Osteoblast (primary cell): Measurements from ENCODE around the gene CERS5. TPM values are rescaled to one million over a fixed set of nuclear protein-coding genes. Genes with fewer than 3 reads are reported as not detected.

Experiments used
- DNase-seq: peaks from one replicate; pipeline ENCODE4 v3.0.0; 2011; ENCODE audit warnings: low spot score, mixed read lengths; ENCODE audit not compliant: insufficient read length; ENCODE audit errors: missing footprints
- H2AFZ ChIP-seq: 2 replicates; pipeline ENCODE4 v1.6.0; 2011; ENCODE audit warnings: mild to moderate bottlenecking, low read length
- H3K27ac ChIP-seq: 2 replicates; pipeline ENCODE4 v1.5.1; 2011; ENCODE audit warnings: mild to moderate bottlenecking, low read depth, low read length, moderate library complexity
- H3K27me3 ChIP-seq: 2 replicates; pipeline ENCODE4 v1.6.0; 2012; ENCODE audit warnings: mild to moderate bottlenecking, control low read depth, inconsistent platforms, low read length, moderate library complexity; ENCODE audit not compliant: insufficient read depth
- H3K36me3 ChIP-seq: 2 replicates; pipeline ENCODE4 v1.5.1; 2011; ENCODE audit warnings: mild to moderate bottlenecking, low read length, control low read depth, moderate library complexity; ENCODE audit not compliant: insufficient read depth
- H3K4me1 ChIP-seq: 2 replicates; pipeline ENCODE4 v1.5.1; 2011; ENCODE audit warnings: mild to moderate bottlenecking, low read length, control low read depth, moderate library complexity; ENCODE audit not compliant: insufficient read depth
- H3K4me2 ChIP-seq: 2 replicates; pipeline ENCODE4 v1.6.0; 2011; ENCODE audit warnings: mild to moderate bottlenecking, low read length; ENCODE audit not compliant: insufficient read depth
- H3K4me3 ChIP-seq: fragments of 200-600 bp; sonication (generic); 3 replicates; pipeline ENCODE4 v1.5.1; 2012; ENCODE audit warnings: mild to moderate bottlenecking, low read length, inconsistent platforms; ENCODE audit not compliant: insufficient read depth
- H3K79me2 ChIP-seq: 2 replicates; pipeline ENCODE4 v1.6.0; 2012; ENCODE audit warnings: mild to moderate bottlenecking, low read length, control low read depth, inconsistent platforms; ENCODE audit not compliant: insufficient read depth
- H3K9me3 ChIP-seq: 2 replicates; pipeline ENCODE4 v1.5.1; 2011; ENCODE audit warnings: low read depth, low read length, control low read depth
- H4K20me1 ChIP-seq: 2 replicates; pipeline ENCODE4 v1.6.0; 2012; ENCODE audit warnings: mild to moderate bottlenecking, low read length, control low read depth; ENCODE audit not compliant: insufficient read depth
- total RNA-seq: library from RNA; depleted of rRNA; stranded (reverse); fragments of >200 nt; gene quantifications from 2 replicates; pipeline ENCODE4 v1.2.3, GENCODE V29; 2012
- TF ChIP-seq, protein P1 (sequence below): IDR thresholded peaks from 2 replicates; pipeline ENCODE4 v1.5.1; 2011; ENCODE audit warnings: mild to moderate bottlenecking, low read depth, low read length, moderate library complexity; ENCODE audit errors: extremely low read depth

CERS5 gene, protein sequence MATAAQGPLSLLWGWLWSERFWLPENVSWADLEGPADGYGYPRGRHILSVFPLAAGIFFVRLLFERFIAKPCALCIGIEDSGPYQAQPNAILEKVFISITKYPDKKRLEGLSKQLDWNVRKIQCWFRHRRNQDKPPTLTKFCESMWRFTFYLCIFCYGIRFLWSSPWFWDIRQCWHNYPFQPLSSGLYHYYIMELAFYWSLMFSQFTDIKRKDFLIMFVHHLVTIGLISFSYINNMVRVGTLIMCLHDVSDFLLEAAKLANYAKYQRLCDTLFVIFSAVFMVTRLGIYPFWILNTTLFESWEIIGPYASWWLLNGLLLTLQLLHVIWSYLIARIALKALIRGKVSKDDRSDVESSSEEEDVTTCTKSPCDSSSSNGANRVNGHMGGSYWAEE
- 30.9 and 33.7 TPM in 2 replicates for total RNA-seq

DNA sequence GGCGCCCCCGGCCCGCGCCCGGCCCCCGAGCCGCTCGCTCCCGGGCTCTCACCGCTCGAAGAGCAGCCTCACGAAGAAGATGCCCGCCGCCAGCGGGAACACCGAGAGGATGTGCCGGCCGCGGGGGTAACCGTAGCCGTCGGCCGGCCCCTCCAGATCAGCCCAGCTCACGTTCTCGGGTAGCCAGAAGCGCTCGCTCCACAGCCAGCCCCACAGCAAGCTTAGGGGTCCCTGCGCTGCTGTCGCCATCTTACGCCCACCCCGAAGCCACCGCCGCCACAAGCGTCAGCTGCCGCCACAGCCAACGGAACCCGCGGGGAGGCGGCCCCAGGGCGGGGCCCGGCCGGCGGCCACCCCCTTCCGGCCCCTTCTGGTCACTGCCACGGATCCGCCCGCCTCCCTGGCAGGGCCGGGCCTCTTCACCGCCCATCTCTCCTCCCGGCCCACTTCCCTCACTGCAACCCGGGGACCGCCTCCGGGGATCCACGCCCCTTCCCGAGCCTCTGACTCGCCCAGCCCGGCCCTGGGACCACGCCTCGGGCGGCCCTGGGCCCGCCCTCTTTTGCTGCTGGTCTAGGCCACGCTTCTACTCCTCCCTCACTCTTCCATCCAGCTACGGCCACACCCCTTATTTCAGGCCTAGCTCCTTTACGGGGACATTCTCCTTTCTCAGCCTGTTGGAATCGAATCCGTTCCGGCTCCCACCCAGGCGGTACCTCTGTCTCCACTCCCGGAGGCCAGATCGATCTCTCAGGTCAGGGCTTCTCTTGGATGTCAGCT is at the start of gene CERS5:
TSS of gene CERS5 (minus strand) at position 321 of the 780 bp plus-strand sequence. CDS start at position 249, 72 bp downstream.
- Histone ChIP-seq H2AFZ (peak within 1 kb of the TSS; percentile 84), H3K4me1 (peaks cover 10% of the 10 kb centered on the region), H3K4me3 (peak within 1 kb of the TSS; percentile 85), H3K9me3 (no peaks in the 10 kb centered on the region), H3K27me3 (no peaks in the 10 kb centered on the region), H4K20me1 (peaks cover 5% of the 10 kb centered on the region), H3K36me3 (no peaks in the 10 kb centered on the region), H3K79me2 (peaks cover 48% of the 10 kb centered on the region), H3K27ac (peak within 1 kb of the TSS; percentile 76), H3K4me2 (peak within 1 kb of the TSS; percentile 93)
- DNase-seq = peak; percentile 99
- TF ChIP-seq, protein P1, sequence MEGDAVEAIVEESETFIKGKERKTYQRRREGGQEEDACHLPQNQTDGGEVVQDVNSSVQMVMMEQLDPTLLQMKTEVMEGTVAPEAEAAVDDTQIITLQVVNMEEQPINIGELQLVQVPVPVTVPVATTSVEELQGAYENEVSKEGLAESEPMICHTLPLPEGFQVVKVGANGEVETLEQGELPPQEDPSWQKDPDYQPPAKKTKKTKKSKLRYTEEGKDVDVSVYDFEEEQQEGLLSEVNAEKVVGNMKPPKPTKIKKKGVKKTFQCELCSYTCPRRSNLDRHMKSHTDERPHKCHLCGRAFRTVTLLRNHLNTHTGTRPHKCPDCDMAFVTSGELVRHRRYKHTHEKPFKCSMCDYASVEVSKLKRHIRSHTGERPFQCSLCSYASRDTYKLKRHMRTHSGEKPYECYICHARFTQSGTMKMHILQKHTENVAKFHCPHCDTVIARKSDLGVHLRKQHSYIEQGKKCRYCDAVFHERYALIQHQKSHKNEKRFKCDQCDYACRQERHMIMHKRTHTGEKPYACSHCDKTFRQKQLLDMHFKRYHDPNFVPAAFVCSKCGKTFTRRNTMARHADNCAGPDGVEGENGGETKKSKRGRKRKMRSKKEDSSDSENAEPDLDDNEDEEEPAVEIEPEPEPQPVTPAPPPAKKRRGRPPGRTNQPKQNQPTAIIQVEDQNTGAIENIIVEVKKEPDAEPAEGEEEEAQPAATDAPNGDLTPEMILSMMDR = no peak

DNA sequence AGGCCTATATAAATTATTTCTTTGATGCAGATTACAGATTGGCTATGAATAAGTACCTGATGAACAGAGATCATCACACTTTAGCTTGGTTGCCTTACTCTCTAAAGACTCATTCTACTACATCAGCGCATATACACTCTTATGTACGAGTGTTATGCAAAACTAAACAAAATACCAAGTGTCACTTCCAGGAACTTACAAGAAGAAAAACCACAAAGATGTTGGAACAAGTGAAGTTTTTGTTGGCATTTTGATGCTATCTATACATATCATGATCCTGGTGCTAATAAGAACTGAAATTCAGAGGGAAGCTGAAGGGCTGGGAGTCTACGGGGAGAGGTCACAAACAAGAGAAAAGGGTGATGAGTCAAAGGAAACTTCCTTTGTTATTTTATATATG is 47.9 kb upstream of the CERS5 start:
- H2AFZ ChIP-seq = no peak overlapping the region
- H3K4me3 ChIP-seq = peak overlapping the region; percentile 47
- no peak for DNase-seq
- H3K79me2 ChIP-seq = peaks cover 96% of the 10 kb centered on the region
- H3K9me3 ChIP-seq = no peaks in the 10 kb centered on the region
- H4K20me1 ChIP-seq = peaks cover 76% of the 10 kb centered on the region
- H3K4me2 ChIP-seq = peak overlapping the region; percentile 63
- TF ChIP-seq, protein P1 = no peak
- peaks cover 71% of the 10 kb centered on the region for H3K36me3 ChIP-seq
- no peaks in the 10 kb centered on the region for H3K27me3 ChIP-seq
- peak overlapping the region; percentile 61 for H3K27ac ChIP-seq
- H3K4me1 ChIP-seq = peaks cover 61% of the 10 kb centered on the region

DNA sequence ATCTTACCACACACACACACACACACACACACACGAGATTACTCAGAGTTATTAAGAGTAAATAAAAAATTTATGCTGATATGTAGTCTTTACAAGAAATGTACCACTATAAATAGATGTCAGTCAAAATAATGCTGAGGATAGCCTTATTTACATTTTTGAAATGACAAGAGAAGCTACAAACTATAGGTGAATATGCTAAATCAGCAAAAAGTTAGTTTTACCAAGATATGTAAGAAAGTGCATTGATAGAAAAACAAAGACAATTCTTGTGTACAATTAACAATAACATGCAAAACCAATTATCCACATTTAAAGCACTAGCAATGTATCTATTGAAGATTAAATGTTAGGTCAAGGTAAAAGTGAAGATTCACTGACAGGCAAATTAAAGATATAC is 46.8 kb upstream of the CERS5 start:
- Histone ChIP-seq H3K4me3 (peak overlapping the region; percentile 29), H2AFZ (no peak overlapping the region), H3K27ac (peak overlapping the region; percentile 61), H3K27me3 (no peaks in the 10 kb centered on the region), H3K36me3 (peaks cover 67% of the 10 kb centered on the region), H3K4me1 (peaks cover 60% of the 10 kb centered on the region), H3K79me2 (peaks cover 96% of the 10 kb centered on the region), H3K9me3 (no peaks in the 10 kb centered on the region), H4K20me1 (peaks cover 74% of the 10 kb centered on the region), H3K4me2 (peak overlapping the region; percentile 63)
- TF ChIP-seq, protein P1 = no peak
- DNase-seq = no peak

DNA sequence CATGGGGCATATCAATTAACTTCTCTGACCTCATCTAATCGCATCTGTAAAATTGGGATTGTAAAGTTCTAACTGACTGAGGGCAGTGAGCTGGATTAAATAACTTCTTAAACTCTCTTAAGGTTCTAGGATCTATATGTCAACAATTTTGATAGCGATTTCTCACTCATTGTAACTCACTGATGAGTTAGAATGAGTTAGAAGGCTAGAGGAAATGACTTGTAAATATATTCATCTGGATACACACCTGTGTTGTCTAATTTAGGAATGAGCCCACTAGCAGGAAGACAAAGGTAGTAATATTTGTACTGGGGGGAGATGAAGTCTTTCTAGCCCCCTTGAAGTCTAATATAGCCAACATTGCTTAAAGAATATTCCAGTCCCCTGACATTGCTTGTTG is 46.3 kb upstream of the CERS5 start:
- Histone ChIP-seq H3K27me3 (no peaks in the 10 kb centered on the region), H3K79me2 (peaks cover 96% of the 10 kb centered on the region), H3K4me1 (peaks cover 55% of the 10 kb centered on the region), H3K4me2 (peak overlapping the region; percentile 63), H3K4me3 (no peak overlapping the region), H2AFZ (no peak overlapping the region), H4K20me1 (peaks cover 71% of the 10 kb centered on the region), H3K36me3 (peaks cover 67% of the 10 kb centered on the region), H3K9me3 (no peaks in the 10 kb centered on the region), H3K27ac (peak overlapping the region; percentile 61)
- no peak for DNase-seq
- TF ChIP-seq, protein P1 = no peak
